Astrocyte (in vitro differentiated cells and primary cell): ENCODE data around the gene TTC9. TPM values are rescaled to one million over a fixed set of nuclear protein-coding genes. Genes with fewer than 3 reads are reported as not detected.

Source experiments
- DNase-seq: peaks from one replicate; pipeline ENCODE4 v3.0.0-alpha.2; 2010; ENCODE audit warnings: low read depth
- FAIRE-seq: peaks from 2 replicates; lab custom pipeline; 2011; peaks lifted over from hg19 to GRCh38; lab: Jason Lieb, UNC
- H2AFZ ChIP-seq: 2 replicates; pipeline ENCODE4 v1.6.0; 2012; ENCODE audit warnings: low read depth, low read length, inconsistent platforms
- H3K27ac ChIP-seq: 2 replicates; pipeline ENCODE4 v1.5.1; 2011; ENCODE audit warnings: low read depth, low read length, inconsistent platforms
- H3K27me3 ChIP-seq: 2 replicates; pipeline ENCODE4 v1.6.0; 2011; ENCODE audit warnings: low read length, inconsistent platforms; ENCODE audit not compliant: insufficient read depth
- H3K36me3 ChIP-seq: 2 replicates; pipeline ENCODE4 v1.5.1; 2011; ENCODE audit warnings: low read length, inconsistent platforms; ENCODE audit not compliant: insufficient read depth
- H3K4me1 ChIP-seq: 2 replicates; pipeline ENCODE4 v1.5.1; 2011; ENCODE audit warnings: low read length, inconsistent platforms; ENCODE audit not compliant: insufficient read depth
- H3K4me2 ChIP-seq: 2 replicates; pipeline ENCODE4 v1.6.0; 2012; ENCODE audit warnings: low read length, inconsistent platforms
- H3K4me3 ChIP-seq: 2 replicates; pipeline ENCODE4 v1.5.1; 2011; ENCODE audit warnings: low read depth, mild to moderate bottlenecking, low read length, inconsistent platforms; ENCODE audit not compliant: insufficient read depth
- H3K79me2 ChIP-seq: 2 replicates; pipeline ENCODE4 v1.6.0; 2012; ENCODE audit warnings: mild to moderate bottlenecking, low read length, inconsistent platforms; ENCODE audit not compliant: insufficient read depth
- H3K9ac ChIP-seq: 2 replicates; pipeline ENCODE4 v1.6.0; 2012; ENCODE audit warnings: mild to moderate bottlenecking, low read length, inconsistent platforms
- H3K9me3 ChIP-seq: 2 replicates; pipeline ENCODE4 v1.5.1; 2012; ENCODE audit warnings: low read depth, mild to moderate bottlenecking, low read length, inconsistent platforms; ENCODE audit not compliant: insufficient read depth
- H4K20me1 ChIP-seq: 2 replicates; pipeline ENCODE4 v1.6.0; 2012; ENCODE audit warnings: low read length, inconsistent platforms; ENCODE audit not compliant: insufficient read depth
- H3K27ac Mint-ChIP-seq: one replicate; pipeline ENCODE4 v1.8.0; 2021; ENCODE audit warnings: mild to moderate bottlenecking, mixed read lengths; ENCODE audit not compliant: unreplicated experiment
- H3K27me3 Mint-ChIP-seq: one replicate; pipeline ENCODE4 v1.8.0; 2021; ENCODE audit warnings: low read depth, mixed read lengths; ENCODE audit not compliant: unreplicated experiment
- H3K36me3 Mint-ChIP-seq: one replicate; pipeline ENCODE4 v1.8.0; 2021; ENCODE audit warnings: low read depth, mixed read lengths; ENCODE audit not compliant: unreplicated experiment
- H3K4me1 Mint-ChIP-seq: one replicate; pipeline ENCODE4 v1.8.0; 2021; ENCODE audit warnings: low read depth, mixed read lengths; ENCODE audit not compliant: unreplicated experiment
- H3K4me3 Mint-ChIP-seq: one replicate; pipeline ENCODE4 v1.8.0; 2021; ENCODE audit warnings: mild to moderate bottlenecking, moderate library complexity, mixed read lengths; ENCODE audit not compliant: unreplicated experiment
- H3K9me3 Mint-ChIP-seq: one replicate; pipeline ENCODE4 v1.8.0; 2021; ENCODE audit warnings: mild to moderate bottlenecking, mixed read lengths; ENCODE audit not compliant: unreplicated experiment
- CTCF ChIP-seq: IDR thresholded peaks from 2 replicates; pipeline ENCODE4 v1.5.1; 2011; ENCODE audit warnings: low read depth, mild to moderate bottlenecking, inconsistent platforms, low read length, moderate library complexity; ENCODE audit not compliant: insufficient read depth
- EZH2 ChIP-seq: IDR thresholded peaks from 2 replicates; pipeline ENCODE4 v1.6.1; 2012; ENCODE audit warnings: mild to moderate bottlenecking, low read length, inconsistent platforms; ENCODE audit not compliant: insufficient read depth
- total RNA-seq: library from RNA; stranded (reverse); gene quantifications from 2 replicates; pipeline ENCODE4 v1.2.1, GENCODE V29; 2021

The TTC9 gene
- total RNA-seq, 1 donor from 2014 or later = 8.4 TPM

- Histone ChIP-seq H3K4me2 (no peak overlapping the region), H3K9me3 (no peaks in the 10 kb centered on the region), H2AFZ (no peak overlapping the region), H3K79me2 (no peaks in the 10 kb centered on the region), H3K27ac (no peak overlapping the region), H3K36me3 (no peaks in the 10 kb centered on the region), H4K20me1 (peaks cover 6% of the 10 kb centered on the region), H3K4me1 (peaks cover 12% of the 10 kb centered on the region), H3K4me3 (no peak overlapping the region), H3K27me3 (peaks cover 42% of the 10 kb centered on the region), H3K9ac (no peak overlapping the region)
- Mint-ChIP-seq H3K27ac (no peak overlapping the region), H3K27me3 (peaks cover 10% of the 10 kb centered on the region), H3K4me1 (peaks cover 7% of the 10 kb centered on the region), H3K4me3 (peak overlapping the region; percentile 80), H3K36me3 (no peaks in the 10 kb centered on the region), H3K9me3 (no peaks in the 10 kb centered on the region)
- TF ChIP-seq CTCF = no peak
- TF ChIP-seq EZH2 = no peak
- FAIRE-seq = no peak
- no peak for DNase-seq
Measured at GRCh38 chr14:70643967-70644366, 2.3 kb downstream of the TTC9 start.

- DNase-seq (no peak), FAIRE-seq (no peak)
- TF ChIP-seq CTCF = no peak
- TF ChIP-seq EZH2 = no peak
Measured at GRCh38 chr14:70645892-70646291, 4.2 kb downstream of the TTC9 start.

GRCh38 chr14:70646705-70647104 is 5.0 kb downstream of the TTC9 start:
- H3K79me2 ChIP-seq = no peaks in the 10 kb centered on the region
- no peak overlapping the region for H3K4me3 Mint-ChIP-seq
- H3K9ac ChIP-seq = no peak overlapping the region
- H3K27me3 Mint-ChIP-seq = peaks cover 1% of the 10 kb centered on the region
- H3K27ac ChIP-seq = no peak overlapping the region
- H4K20me1 ChIP-seq = peaks cover 4% of the 10 kb centered on the region
- DNase-seq (no peak), FAIRE-seq (no peak)
- peaks cover 6% of the 10 kb centered on the region for H3K4me1 ChIP-seq
- H3K27me3 ChIP-seq = peaks cover 26% of the 10 kb centered on the region
- H3K9me3 ChIP-seq = no peaks in the 10 kb centered on the region
- no peaks in the 10 kb centered on the region for H3K36me3 Mint-ChIP-seq
- H3K36me3 ChIP-seq = no peaks in the 10 kb centered on the region
- no peaks in the 10 kb centered on the region for H3K9me3 Mint-ChIP-seq
- peaks cover 12% of the 10 kb centered on the region for H3K4me1 Mint-ChIP-seq
- H3K27ac Mint-ChIP-seq = no peak overlapping the region
- H3K4me2 ChIP-seq = no peak overlapping the region
- H2AFZ ChIP-seq = no peak overlapping the region
- TF ChIP-seq EZH2 (no peak), CTCF (no peak)
- no peak overlapping the region for H3K4me3 ChIP-seq

More at GRCh38 chr14:70645892-70646291, 4.2 kb downstream of the TTC9 start:
- H3K4me1 Mint-ChIP-seq = peaks cover 12% of the 10 kb centered on the region
- Histone ChIP-seq H2AFZ (no peak overlapping the region), H3K79me2 (no peaks in the 10 kb centered on the region), H3K27ac (no peak overlapping the region), H3K27me3 (peaks cover 30% of the 10 kb centered on the region), H3K36me3 (no peaks in the 10 kb centered on the region), H3K4me2 (no peak overlapping the region), H3K9ac (no peak overlapping the region), H3K9me3 (no peaks in the 10 kb centered on the region), H3K4me3 (no peak overlapping the region), H3K4me1 (peaks cover 10% of the 10 kb centered on the region), H4K20me1 (peaks cover 4% of the 10 kb centered on the region)
- no peaks in the 10 kb centered on the region for H3K9me3 Mint-ChIP-seq
- H3K36me3 Mint-ChIP-seq = no peaks in the 10 kb centered on the region
- H3K27me3 Mint-ChIP-seq = peaks cover 3% of the 10 kb centered on the region
- H3K27ac Mint-ChIP-seq = no peak overlapping the region
- H3K4me3 Mint-ChIP-seq = no peak overlapping the region
